CD4-positive, alpha-beta T cell (primary cell): ENCODE results near the gene TAGLN3. TPM values are rescaled to one million over a fixed set of nuclear protein-coding genes. Genes with fewer than 3 reads are reported as not detected.

ENCODE experiments used
- ATAC-seq: fragments of 200-7000 bp; cut with Tn5 transposase; one replicate; pipeline ENCODE4 v1.10.0; 2022; ENCODE audit warnings: mild to moderate bottlenecking; ENCODE audit not compliant: poor library complexity
- CTCF ChIA-PET: fragments of 350-600 bp; sonication (Branson Sonifier 250); formaldehyde crosslinking; loops from one replicate; lab custom pipeline; 2021; ENCODE audit warnings: antibody characterized with exemption, inconsistent platforms; lab: Charles Lee
- POLR2A ChIA-PET: fragments of 350-600 bp; sonication (Branson Sonifier 250); formaldehyde crosslinking; loops from one replicate; lab custom pipeline; 2021; ENCODE audit warnings: antibody characterized with exemption, inconsistent platforms; lab: Charles Lee
- DNase-seq, 14 experiments: peaks; one replicate each; pipeline ENCODE4 v3.0.0-alpha.2; 2013 to 2020; ENCODE audit warnings: mixed read lengths in 2 of 14
- H3K27ac ChIP-seq, 2 donors: one replicate each; pipeline versions ENCODE4 v1.5.1 to v1.7.0; 2013; ENCODE audit warnings: low read length in 2 of 2, low read depth in 1 of 2, mild to moderate bottlenecking in 1 of 2
- H3K27me3 ChIP-seq, 2 experiments: 1 replicate in 1 of 2; 2 replicates in 1 of 2; pipeline versions ENCODE4 v1.6.1 to v1.7.0; 2013; ENCODE audit warnings: low read length in 2 of 2, control low read depth in 1 of 2, mild to moderate bottlenecking in 1 of 2, moderate library complexity in 1 of 2; ENCODE audit not compliant: insufficient read depth in 2 of 2, control insufficient read depth in 1 of 2
- H3K36me3 ChIP-seq: one replicate; pipeline ENCODE4 v1.6.1; 2013; ENCODE audit warnings: low read length, control low read depth; ENCODE audit not compliant: insufficient read depth
- H3K4me1 ChIP-seq: one replicate; pipeline ENCODE4 v1.6.1; 2013; ENCODE audit warnings: low read length, control low read depth; ENCODE audit not compliant: insufficient read depth
- H3K4me3 ChIP-seq: one replicate; pipeline ENCODE4 v1.5.1; 2013; ENCODE audit warnings: mild to moderate bottlenecking, low read length, moderate library complexity
- H3K9me3 ChIP-seq, 2 experiments: 1 replicate in 1 of 2; 2 replicates in 1 of 2; pipeline versions ENCODE4 v1.6.1 to v1.7.0; 2013; ENCODE audit warnings: low read length in 2 of 2, mild to moderate bottlenecking in 2 of 2, control low read depth in 1 of 2, moderate library complexity in 1 of 2; ENCODE audit not compliant: control insufficient read depth in 1 of 2, insufficient read depth in 1 of 2
- H3K27ac Mint-ChIP-seq: one replicate; pipeline ENCODE4 v1.8.0; 2020; ENCODE audit warnings: mixed read lengths
- H3K27me3 Mint-ChIP-seq: one replicate; pipeline ENCODE4 v1.8.0; 2021; ENCODE audit warnings: mixed read lengths
- H3K36me3 Mint-ChIP-seq: one replicate; pipeline ENCODE4 v1.8.0; 2021; ENCODE audit warnings: low read depth, mixed read lengths
- H3K4me1 Mint-ChIP-seq: one replicate; pipeline ENCODE4 v1.8.0; 2021; ENCODE audit warnings: low read depth, mixed read lengths
- H3K4me3 Mint-ChIP-seq: one replicate; pipeline ENCODE4 v1.8.0; 2020; ENCODE audit warnings: mild to moderate bottlenecking, mixed read lengths
- H3K9me3 Mint-ChIP-seq: one replicate; pipeline ENCODE4 v1.8.0; 2020; ENCODE audit warnings: mixed read lengths
- intact Hi-C, 2 experiments: fragments of 100-400 bp; cut with DNase I in 1 of 2; cut with micrococcal nuclease in 1 of 2; formaldehyde crosslinking; loops; one replicate each; pipeline versions ENCODE4 v1.15.1 to v1.9.0; 2023 to 2025; cut with DNase I, micrococcal nuclease
- total RNA-seq, 174 experiments: library from RNA in 2 of 174; stranded (reverse) in 2 of 174; gene quantifications; one replicate each; pipeline ENCODE4 v1.2.3 and lab custom pipeline; 2021 to 2026
- TF ChIP-seq, protein P1 (sequence below): fragments of 200-600 bp; IDR thresholded peaks from one replicate; pipeline ENCODE4 v1.8.0; 2022; ENCODE audit warnings: antibody characterized with exemption, mild to moderate bottlenecking

TAGLN3 gene
- total RNA-seq, 2 experiments from 2014 or later, result 0.28 TPM; not detected in 1

DNA sequence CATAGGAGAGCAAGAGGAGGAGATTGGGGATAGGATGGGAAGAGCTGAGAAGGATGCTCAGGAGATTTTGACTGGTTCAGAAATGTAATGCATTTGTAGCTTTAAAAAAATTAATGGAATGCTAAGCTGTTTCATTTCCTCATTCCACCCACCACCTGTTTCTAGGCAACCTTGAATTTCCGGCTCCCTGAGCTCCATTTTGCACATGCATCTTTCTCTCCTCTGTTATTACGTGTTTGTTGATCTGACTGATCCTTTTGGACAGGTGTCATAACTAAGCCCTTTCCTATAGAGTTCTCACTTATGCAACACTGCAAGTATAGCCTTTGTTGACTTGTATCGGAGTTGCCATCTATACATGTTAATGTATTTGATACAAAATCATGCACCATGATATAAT lies 40.1 kb downstream of the TAGLN3 start:
- ATAC-seq (no peak), DNase-seq (no peak)
- no peak overlapping the region for H3K27ac Mint-ChIP-seq
- H3K27me3 Mint-ChIP-seq, result no peaks in the 10 kb centered on the region
- no peaks in the 10 kb centered on the region for H3K36me3 ChIP-seq
- POLR2A ChIA-PET, result no interaction called here
- no peaks in the 10 kb centered on the region for H3K4me1 Mint-ChIP-seq
- TF ChIP-seq, protein P1, sequence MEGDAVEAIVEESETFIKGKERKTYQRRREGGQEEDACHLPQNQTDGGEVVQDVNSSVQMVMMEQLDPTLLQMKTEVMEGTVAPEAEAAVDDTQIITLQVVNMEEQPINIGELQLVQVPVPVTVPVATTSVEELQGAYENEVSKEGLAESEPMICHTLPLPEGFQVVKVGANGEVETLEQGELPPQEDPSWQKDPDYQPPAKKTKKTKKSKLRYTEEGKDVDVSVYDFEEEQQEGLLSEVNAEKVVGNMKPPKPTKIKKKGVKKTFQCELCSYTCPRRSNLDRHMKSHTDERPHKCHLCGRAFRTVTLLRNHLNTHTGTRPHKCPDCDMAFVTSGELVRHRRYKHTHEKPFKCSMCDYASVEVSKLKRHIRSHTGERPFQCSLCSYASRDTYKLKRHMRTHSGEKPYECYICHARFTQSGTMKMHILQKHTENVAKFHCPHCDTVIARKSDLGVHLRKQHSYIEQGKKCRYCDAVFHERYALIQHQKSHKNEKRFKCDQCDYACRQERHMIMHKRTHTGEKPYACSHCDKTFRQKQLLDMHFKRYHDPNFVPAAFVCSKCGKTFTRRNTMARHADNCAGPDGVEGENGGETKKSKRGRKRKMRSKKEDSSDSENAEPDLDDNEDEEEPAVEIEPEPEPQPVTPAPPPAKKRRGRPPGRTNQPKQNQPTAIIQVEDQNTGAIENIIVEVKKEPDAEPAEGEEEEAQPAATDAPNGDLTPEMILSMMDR, result no peak
- CTCF ChIA-PET, result interaction anchor here (1.2 kb wide), 1 partner anchor 25 kb away, joined by 4 read pairs; no protein-coding TSS in a partner anchor
- H3K9me3 ChIP-seq, result no peaks in the 10 kb centered on the region
- H3K4me3 Mint-ChIP-seq, result no peak overlapping the region
- no peak overlapping the region for H3K27ac ChIP-seq
- H3K9me3 Mint-ChIP-seq, result peaks cover 2% of the 10 kb centered on the region
- no peak overlapping the region for H3K4me3 ChIP-seq
- no peaks in the 10 kb centered on the region for H3K4me1 ChIP-seq
- H3K36me3 Mint-ChIP-seq, result no peaks in the 10 kb centered on the region
- no peaks in the 10 kb centered on the region for H3K27me3 ChIP-seq
- intact Hi-C loops, result no loop called here

DNA sequence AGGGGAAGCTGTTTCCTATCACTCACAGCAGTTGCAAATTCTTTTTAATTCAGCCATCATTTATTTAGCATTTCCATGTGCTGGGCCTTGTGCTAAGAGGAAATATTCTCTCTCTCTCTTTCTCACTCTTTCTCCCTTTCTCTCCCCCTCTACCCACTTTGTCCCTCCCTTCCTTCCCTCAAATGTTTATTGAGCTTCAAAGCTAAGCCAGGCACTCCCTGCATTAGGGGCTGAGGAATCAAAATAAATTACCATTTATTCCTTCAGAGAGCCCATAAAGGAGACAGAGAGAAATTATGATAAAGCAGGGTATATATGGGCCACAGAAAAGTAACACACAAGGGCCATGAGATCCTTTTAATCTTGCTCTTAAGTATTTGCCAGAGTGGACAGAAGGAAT lies 42.6 kb downstream of the TAGLN3 start:
- Mint-ChIP-seq H3K27ac (no peak overlapping the region), H3K4me3 (no peak overlapping the region), H3K4me1 (no peaks in the 10 kb centered on the region), H3K27me3 (no peaks in the 10 kb centered on the region), H3K9me3 (peaks cover 2% of the 10 kb centered on the region), H3K36me3 (no peaks in the 10 kb centered on the region)
- no peaks in the 10 kb centered on the region for H3K9me3 ChIP-seq
- TF ChIP-seq, protein P1, result no peak
- DNase-seq (no peak), ATAC-seq (no peak)
- H3K4me3 ChIP-seq, result no peak overlapping the region
- no peaks in the 10 kb centered on the region for H3K36me3 ChIP-seq
- CTCF ChIA-PET, result interaction anchor here (1.3 kb wide), 1 partner anchor 28 kb away, joined by 3 read pairs; no protein-coding TSS in a partner anchor
- no peak overlapping the region for H3K27ac ChIP-seq
- no peaks in the 10 kb centered on the region for H3K4me1 ChIP-seq
- intact Hi-C loops, result loop anchor here in 1 of 2 experiments (5.0 kb wide), 1 partner anchor 54 kb away; no protein-coding TSS in a partner anchor
- no peaks in the 10 kb centered on the region for H3K27me3 ChIP-seq
- POLR2A ChIA-PET, result interaction anchor here (1.0 to 1.2 kb wide), 2 partner anchors 31 to 63 kb away, joined by 3 read pairs; partner anchors contain the start of gene ABHD10

DNA sequence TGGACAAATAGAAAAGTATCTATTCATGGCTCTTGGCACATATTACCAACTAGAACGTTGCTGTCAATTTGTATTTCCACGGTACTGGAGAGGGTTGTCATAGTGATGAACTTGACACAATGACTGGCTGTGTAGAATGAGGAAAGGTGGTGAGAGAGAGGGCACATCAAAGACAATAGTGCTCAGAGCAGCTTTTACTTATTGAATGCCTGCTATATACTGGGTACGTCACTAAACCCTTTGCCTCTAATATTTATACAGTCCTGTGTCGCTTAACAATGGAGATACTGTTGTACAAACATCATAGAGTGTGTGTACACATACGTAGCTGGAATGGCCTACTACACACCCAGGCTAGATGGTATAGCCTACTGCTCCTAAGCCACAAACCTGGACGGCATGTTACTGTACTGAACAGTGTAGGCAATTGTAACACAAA lies 44.1 kb downstream of the TAGLN3 start:
- Mint-ChIP-seq H3K27me3 (no peaks in the 10 kb centered on the region), H3K36me3 (no peaks in the 10 kb centered on the region), H3K9me3 (no peaks in the 10 kb centered on the region), H3K4me3 (no peak overlapping the region), H3K4me1 (no peaks in the 10 kb centered on the region), H3K27ac (no peak overlapping the region)
- no peaks in the 10 kb centered on the region for H3K27me3 ChIP-seq
- POLR2A ChIA-PET, result no interaction called here
- ATAC-seq (no peak), DNase-seq (no peak)
- CTCF ChIA-PET, result interaction anchor here (0.6 to 1.3 kb wide), 9 partner anchors 25 to 375 kb away, joined by 3 to 5 read pairs (median 3); no protein-coding TSS in a partner anchor
- H3K36me3 ChIP-seq, result no peaks in the 10 kb centered on the region
- H3K4me1 ChIP-seq, result no peaks in the 10 kb centered on the region
- TF ChIP-seq, protein P1, result no peak
- intact Hi-C loops, result loop anchor here in 1 of 2 experiments (1.0 to 5.0 kb wide), 2 partner anchors 56 to 326 kb away; no protein-coding TSS in a partner anchor
- no peak overlapping the region for H3K27ac ChIP-seq
- no peaks in the 10 kb centered on the region for H3K9me3 ChIP-seq
- H3K4me3 ChIP-seq, result no peak overlapping the region
